Stimulated activated naive B cell treated with anti-CD40 and anti-IgM and Interleukin-4, amounts not matched to agents 10 μg/mL and 1 μg/mL and 100 μg/mL, for 72 hours (primary cell): ENCODE measurements around the gene MCF2L.

ENCODE experiments used
- ATAC-seq, 2 donors: fragments of 150-1000 bp; cut with Tn5 transposase; replicated peaks; 2 replicates each; pipeline ENCODE4 v1.10.0; 2021; ENCODE audit warnings: moderate library complexity in 1 of 2
- DNase-seq: peaks from one replicate; pipeline ENCODE4 v3.0.0; 2021
- H3K27ac Mint-ChIP-seq: one replicate; pipeline ENCODE4 v1.8.0; 2022; ENCODE audit warnings: mild to moderate bottlenecking, mixed read lengths
- H3K27me3 Mint-ChIP-seq, 2 donors: one replicate each; pipeline ENCODE4 v1.8.0; 2022; ENCODE audit warnings: mixed read lengths in 2 of 2
- H3K36me3 Mint-ChIP-seq, 2 donors: one replicate each; pipeline ENCODE4 v1.8.0; 2022; ENCODE audit warnings: mixed read lengths in 2 of 2, mild to moderate bottlenecking in 1 of 2
- H3K4me1 Mint-ChIP-seq, 2 donors: one replicate each; pipeline ENCODE4 v1.8.0; 2022; ENCODE audit warnings: mixed read lengths in 2 of 2, mild to moderate bottlenecking in 1 of 2
- H3K4me3 Mint-ChIP-seq, 2 donors: one replicate each; pipeline ENCODE4 v1.8.0; 2022; ENCODE audit warnings: mild to moderate bottlenecking in 2 of 2, mixed read lengths in 2 of 2, moderate library complexity in 1 of 2
- H3K9me3 Mint-ChIP-seq, 2 donors: one replicate each; pipeline ENCODE4 v1.8.0; 2022; ENCODE audit warnings: mixed read lengths in 2 of 2, mild to moderate bottlenecking in 1 of 2

The MCF2L gene

DNA sequence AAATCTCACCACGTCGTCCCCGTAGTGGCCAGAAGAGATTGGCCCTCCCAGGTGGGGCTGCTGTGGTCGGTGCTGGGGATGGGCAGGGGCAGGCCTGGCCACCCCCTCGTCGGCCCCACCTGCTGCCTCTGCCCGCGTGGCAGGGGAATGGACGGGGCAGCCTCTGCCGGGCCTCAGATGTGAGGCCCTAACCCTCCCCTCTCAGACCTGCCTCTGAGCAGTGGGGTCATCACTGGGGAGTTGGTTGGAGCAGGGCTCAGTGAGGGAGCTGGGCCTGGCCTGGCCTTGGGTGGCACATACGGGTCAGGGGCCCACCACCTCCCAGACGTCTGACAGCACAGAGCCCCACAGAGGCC is 41.5 kb downstream of the MCF2L start:
- H3K4me3 Mint-ChIP-seq, result no peak overlapping the region
- peaks cover 5% of the 10 kb centered on the region in 2 donors for H3K36me3 Mint-ChIP-seq
- no peak overlapping the region for H3K27ac Mint-ChIP-seq
- H3K27me3 Mint-ChIP-seq, result peaks cover 3 to 4% of the 10 kb centered on the region in 2 donors
- peaks cover 15 to 17% of the 10 kb centered on the region in 2 donors for H3K4me1 Mint-ChIP-seq
- no peak for ATAC-seq
- no peak for DNase-seq
- H3K9me3 Mint-ChIP-seq, result peaks cover 0 to 1% of the 10 kb centered on the region in 2 donors

DNA sequence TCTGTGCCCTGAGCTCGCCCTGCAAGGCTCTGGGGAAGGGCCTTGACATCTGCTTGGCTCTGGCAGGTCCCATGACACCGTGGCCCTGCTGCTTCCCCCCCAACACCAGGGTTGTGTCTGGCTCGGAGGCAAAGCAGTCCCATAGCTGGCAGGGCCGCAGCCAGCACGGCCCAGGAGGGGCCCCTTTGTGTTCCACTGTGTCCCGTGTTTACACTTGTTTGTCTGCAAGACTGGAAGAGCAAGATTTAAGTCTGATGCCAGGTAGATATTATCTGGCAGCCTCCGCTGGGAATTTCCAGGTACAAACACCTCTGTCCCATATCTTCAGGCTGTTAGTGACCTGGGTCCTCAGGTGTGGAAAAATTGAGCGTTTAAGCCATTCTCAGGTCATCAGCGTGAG is 44.3 kb downstream of the MCF2L start:
- H3K36me3 Mint-ChIP-seq, result peaks cover 8 to 9% of the 10 kb centered on the region in 2 donors
- H3K9me3 Mint-ChIP-seq, result no peaks in the 10 kb centered on the region
- ATAC-seq (no peak), DNase-seq (no peak)
- H3K4me3 Mint-ChIP-seq, result no peak overlapping the region
- H3K4me1 Mint-ChIP-seq, result peaks cover 15 to 16% of the 10 kb centered on the region in 2 donors
- peaks cover 3 to 4% of the 10 kb centered on the region in 2 donors for H3K27me3 Mint-ChIP-seq
- no peak overlapping the region for H3K27ac Mint-ChIP-seq

DNA sequence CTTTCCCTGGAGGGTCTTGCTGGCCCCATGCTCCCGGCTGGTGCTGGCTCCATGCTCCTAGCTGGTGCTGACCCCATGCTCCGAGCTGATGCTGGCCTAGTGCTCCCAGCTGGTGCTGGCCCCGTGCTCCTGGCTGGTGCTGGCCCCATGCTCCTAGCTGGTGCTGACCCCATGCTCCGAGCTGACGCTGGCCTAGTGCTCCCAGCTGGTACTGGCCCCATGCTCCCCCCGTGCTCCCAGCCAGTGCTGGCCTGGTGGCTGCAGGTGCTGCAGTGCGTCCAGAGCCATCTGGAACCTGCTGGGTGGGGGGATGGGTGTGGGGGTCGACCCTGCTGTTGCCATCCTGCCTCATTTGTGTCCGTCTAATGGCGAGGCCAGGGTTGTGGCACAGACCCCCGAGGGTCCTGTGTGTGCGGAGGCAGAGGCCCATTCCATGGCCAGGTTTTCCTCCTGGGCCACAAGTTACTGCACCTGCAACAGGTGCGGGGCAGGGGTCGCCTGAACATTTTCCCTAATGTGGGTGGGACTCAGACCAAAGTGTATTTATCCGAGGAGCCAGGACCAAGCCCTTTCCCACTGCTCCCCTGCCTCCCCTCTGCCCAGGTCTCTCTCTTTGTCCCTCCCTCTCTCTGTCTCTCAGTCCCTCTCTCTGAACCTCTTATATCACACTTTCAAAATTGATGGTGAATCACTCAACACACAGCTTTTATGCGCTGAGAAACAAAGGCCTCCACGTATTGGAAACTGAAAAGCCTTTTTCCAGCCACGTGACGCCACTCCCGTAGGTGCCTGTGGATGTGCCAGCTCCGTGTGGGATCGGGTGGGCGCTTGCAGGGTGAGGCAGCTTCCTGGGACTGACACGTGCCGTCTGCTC is 45.1 kb downstream of the MCF2L start:
- peaks cover 13% of the 10 kb centered on the region in 2 donors for H3K36me3 Mint-ChIP-seq
- no peak overlapping the region for H3K4me3 Mint-ChIP-seq
- ATAC-seq (no peak), DNase-seq (no peak)
- no peak overlapping the region for H3K27ac Mint-ChIP-seq
- H3K27me3 Mint-ChIP-seq, result peaks cover 3 to 4% of the 10 kb centered on the region in 2 donors
- H3K9me3 Mint-ChIP-seq, result no peaks in the 10 kb centered on the region
- peaks cover 15 to 16% of the 10 kb centered on the region in 2 donors for H3K4me1 Mint-ChIP-seq

- Mint-ChIP-seq H3K4me1 (peaks cover 14 to 17% of the 10 kb centered on the region in 2 donors), H3K4me3 (no peak overlapping the region), H3K36me3 (peaks cover 13 to 14% of the 10 kb centered on the region in 2 donors), H3K27me3 (peaks cover 3 to 4% of the 10 kb centered on the region in 2 donors), H3K9me3 (no peaks in the 10 kb centered on the region), H3K27ac (no peak overlapping the region)
- ATAC-seq (no peak), DNase-seq (no peak)
These were observed 46.0 kb downstream of the MCF2L start for GRCh38 chr13:113014752-113015745.

- peaks cover 4 to 5% of the 10 kb centered on the region in 2 donors for H3K9me3 Mint-ChIP-seq
- peaks cover 3 to 4% of the 10 kb centered on the region in 2 donors for H3K27me3 Mint-ChIP-seq
- ATAC-seq (no peak), DNase-seq (no peak)
- H3K27ac Mint-ChIP-seq, result no peak overlapping the region
- peaks cover 13 to 19% of the 10 kb centered on the region in 2 donors for H3K4me1 Mint-ChIP-seq
- no peak overlapping the region for H3K4me3 Mint-ChIP-seq
- peaks cover 13 to 14% of the 10 kb centered on the region in 2 donors for H3K36me3 Mint-ChIP-seq
These were observed 47.0 kb downstream of the MCF2L start for GRCh38 chr13:113015826-113016525.

GRCh38 chr13:113016526-113017295 is 47.7 kb downstream of the MCF2L start:
- DNase-seq (no peak), ATAC-seq (no peak)
- no peaks in the 10 kb centered on the region for H3K27me3 Mint-ChIP-seq
- peaks cover 8 to 15% of the 10 kb centered on the region in 2 donors for H3K4me1 Mint-ChIP-seq
- H3K9me3 Mint-ChIP-seq, result peaks cover 4 to 5% of the 10 kb centered on the region in 2 donors
- peaks cover 10% of the 10 kb centered on the region in 2 donors for H3K36me3 Mint-ChIP-seq
- H3K27ac Mint-ChIP-seq, result no peak overlapping the region
- no peak overlapping the region for H3K4me3 Mint-ChIP-seq

- DNase-seq (no peak), ATAC-seq (no peak)
- peaks cover 10% of the 10 kb centered on the region in 2 donors for H3K36me3 Mint-ChIP-seq
- H3K4me3 Mint-ChIP-seq, result no peak overlapping the region
- H3K4me1 Mint-ChIP-seq, result peaks cover 8 to 10% of the 10 kb centered on the region in 2 donors
- no peak overlapping the region for H3K27ac Mint-ChIP-seq
- H3K9me3 Mint-ChIP-seq, result peaks cover 4 to 5% of the 10 kb centered on the region in 2 donors
- H3K27me3 Mint-ChIP-seq, result no peaks in the 10 kb centered on the region
These were observed 48.6 kb downstream of the MCF2L start for GRCh38 chr13:113017506-113018215.

GRCh38 chr13:113018676-113019465 is 49.9 kb downstream of the MCF2L start:
- Mint-ChIP-seq H3K36me3 (peaks cover 10% of the 10 kb centered on the region in 2 donors), H3K27me3 (no peaks in the 10 kb centered on the region), H3K4me3 (no peak overlapping the region), H3K9me3 (peaks cover 4 to 5% of the 10 kb centered on the region in 2 donors), H3K4me1 (peaks cover 8 to 10% of the 10 kb centered on the region in 2 donors), H3K27ac (no peak overlapping the region)
- DNase-seq (no peak), ATAC-seq (no peak)

DNA sequence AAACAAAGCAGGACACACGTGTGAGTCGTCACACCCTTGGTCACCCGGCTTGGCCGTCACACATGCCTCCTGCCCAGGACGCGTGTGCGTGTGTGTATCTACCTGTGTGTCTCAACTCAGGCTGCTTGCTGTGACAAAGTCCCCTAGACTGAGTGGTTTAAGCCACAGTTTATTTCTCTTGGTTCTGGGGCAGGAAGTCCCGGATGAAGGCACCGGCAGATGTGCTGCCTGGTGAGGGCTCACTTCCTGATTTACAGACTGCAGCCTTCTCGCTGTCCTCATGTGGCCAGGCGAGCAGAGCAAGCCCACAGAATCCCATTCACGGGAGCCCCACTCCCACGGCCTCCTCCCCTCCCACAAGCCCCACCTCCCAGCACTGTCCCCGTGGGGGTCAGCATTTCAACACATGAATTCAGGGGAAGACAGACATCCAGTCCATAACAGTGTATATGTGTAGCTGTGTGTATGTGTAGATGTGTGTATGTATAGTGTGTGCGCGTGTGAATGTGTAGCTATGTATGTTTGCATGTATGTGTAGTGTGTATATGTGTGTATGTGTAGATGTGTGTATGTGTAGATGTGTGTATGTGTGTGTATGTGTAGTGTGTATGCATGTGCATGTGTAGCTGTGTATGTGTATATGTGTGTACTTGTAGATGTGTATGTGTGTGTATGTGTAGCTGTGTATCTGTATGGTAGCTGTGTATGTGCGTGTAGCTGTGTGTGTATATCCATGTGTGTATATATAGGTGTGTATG is 51.5 kb downstream of the MCF2L start:
- ATAC-seq, result peak; percentile 87 to 89
- no peak overlapping the region for H3K4me3 Mint-ChIP-seq
- DNase-seq, result no peak
- no peaks in the 10 kb centered on the region for H3K27me3 Mint-ChIP-seq
- H3K9me3 Mint-ChIP-seq, result peaks cover 4 to 5% of the 10 kb centered on the region in 2 donors
- no peak overlapping the region for H3K27ac Mint-ChIP-seq
- peaks cover 8 to 10% of the 10 kb centered on the region in 2 donors for H3K4me1 Mint-ChIP-seq
- H3K36me3 Mint-ChIP-seq, result peaks cover 9 to 10% of the 10 kb centered on the region in 2 donors

- no peak overlapping the region for H3K4me3 Mint-ChIP-seq
- no peak overlapping the region for H3K27ac Mint-ChIP-seq
- H3K36me3 Mint-ChIP-seq, result peaks cover 7 to 10% of the 10 kb centered on the region in 2 donors
- no peak for ATAC-seq
- H3K27me3 Mint-ChIP-seq, result no peaks in the 10 kb centered on the region
- peaks cover 8 to 10% of the 10 kb centered on the region in 2 donors for H3K4me1 Mint-ChIP-seq
- DNase-seq, result no peak
- H3K9me3 Mint-ChIP-seq, result peaks cover 4 to 5% of the 10 kb centered on the region in 2 donors
These were observed 52.4 kb downstream of the MCF2L start for GRCh38 chr13:113021391-113021790.

GRCh38 chr13:113021811-113022210 is 52.8 kb downstream of the MCF2L start:
- Mint-ChIP-seq H3K27ac (no peak overlapping the region), H3K9me3 (peaks cover 4 to 5% of the 10 kb centered on the region in 2 donors), H3K27me3 (no peaks in the 10 kb centered on the region), H3K4me3 (no peak overlapping the region), H3K4me1 (peaks cover 8 to 10% of the 10 kb centered on the region in 2 donors), H3K36me3 (peaks cover 7 to 10% of the 10 kb centered on the region in 2 donors)
- ATAC-seq (no peak), DNase-seq (no peak)

DNA sequence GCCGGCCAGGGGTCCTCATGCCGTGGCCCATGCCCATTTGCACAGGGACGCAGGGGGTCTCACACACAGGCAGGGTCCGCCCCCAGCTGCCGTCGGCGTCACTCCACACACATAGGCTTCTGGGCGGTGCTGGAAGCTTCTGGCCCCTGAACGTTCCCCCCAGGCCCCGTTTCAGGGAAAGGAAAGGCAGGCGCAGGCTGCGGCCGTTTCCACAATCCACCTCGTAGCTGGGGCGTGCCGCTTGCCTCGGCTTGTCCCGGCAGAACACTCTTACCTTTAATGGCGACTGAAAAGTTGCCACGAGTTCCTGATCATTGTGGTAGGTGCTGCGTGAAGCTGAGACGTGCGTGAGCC is 53.4 kb downstream of the MCF2L start:
- Mint-ChIP-seq H3K36me3 (peaks cover 7 to 10% of the 10 kb centered on the region in 2 donors), H3K27me3 (no peaks in the 10 kb centered on the region), H3K9me3 (peaks cover 4 to 5% of the 10 kb centered on the region in 2 donors), H3K27ac (no peak overlapping the region), H3K4me1 (peaks cover 8 to 10% of the 10 kb centered on the region in 2 donors), H3K4me3 (no peak overlapping the region)
- DNase-seq (no peak), ATAC-seq (no peak)
